GM12801 (cell line): ENCODE data around the gene STK35.

Experiments used
- CTCF ChIP-seq: IDR thresholded peaks from one replicate; pipeline ENCODE4 v1.5.1; 2011; ENCODE audit warnings: control low read depth; ENCODE audit not compliant: insufficient read length; ENCODE audit errors: extremely low read depth

Gene STK35

DNA sequence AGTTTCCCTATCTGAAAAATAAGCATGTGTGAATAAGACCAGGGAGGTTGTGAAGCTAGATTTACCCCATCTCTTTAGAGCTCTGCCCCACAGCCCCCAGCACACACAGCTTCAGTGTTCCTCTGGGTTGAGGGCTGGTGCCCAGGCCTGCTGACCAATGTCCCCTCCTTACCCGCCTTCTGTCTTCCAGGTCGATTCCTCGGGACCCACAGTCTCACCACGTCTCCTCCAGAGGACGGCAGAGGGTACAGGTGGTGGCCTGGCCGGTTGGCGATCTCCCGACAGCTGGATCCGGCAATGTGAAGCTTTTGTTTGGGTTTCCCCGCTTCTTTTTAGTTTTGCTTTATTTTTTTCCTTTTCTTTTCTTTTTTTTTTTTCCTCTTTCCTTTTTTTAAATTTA lies 42.0 kb downstream of the STK35 start:
- TF ChIP-seq CTCF, result no peak

GRCh38 chr20:2144850-2145249 lies 43.2 kb downstream of the STK35 start:
- no peak for TF ChIP-seq CTCF

DNA sequence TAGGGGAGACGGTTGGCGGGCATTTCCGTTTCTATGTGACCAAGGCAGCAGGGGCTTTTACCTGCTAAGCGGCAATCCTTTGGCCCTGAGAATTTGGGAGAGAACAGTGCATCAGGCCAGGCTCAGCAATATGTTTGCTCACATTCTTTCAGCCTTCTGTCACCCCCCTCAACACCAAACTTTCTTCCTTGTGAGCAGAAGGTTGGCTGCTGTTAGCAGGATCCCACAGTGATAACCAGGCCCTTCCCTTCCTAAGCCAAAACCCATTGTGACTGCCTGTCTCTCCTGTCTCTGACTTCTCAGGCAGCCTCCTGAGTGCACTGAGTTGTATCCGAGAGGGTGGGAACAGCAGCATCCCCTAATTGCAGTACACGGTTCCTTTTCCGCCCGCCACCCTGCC lies 43.7 kb downstream of the STK35 start:
- no peak for TF ChIP-seq CTCF

GRCh38 chr20:2146080-2146867 lies 44.6 kb downstream of the STK35 start:
- no peak for TF ChIP-seq CTCF

DNA sequence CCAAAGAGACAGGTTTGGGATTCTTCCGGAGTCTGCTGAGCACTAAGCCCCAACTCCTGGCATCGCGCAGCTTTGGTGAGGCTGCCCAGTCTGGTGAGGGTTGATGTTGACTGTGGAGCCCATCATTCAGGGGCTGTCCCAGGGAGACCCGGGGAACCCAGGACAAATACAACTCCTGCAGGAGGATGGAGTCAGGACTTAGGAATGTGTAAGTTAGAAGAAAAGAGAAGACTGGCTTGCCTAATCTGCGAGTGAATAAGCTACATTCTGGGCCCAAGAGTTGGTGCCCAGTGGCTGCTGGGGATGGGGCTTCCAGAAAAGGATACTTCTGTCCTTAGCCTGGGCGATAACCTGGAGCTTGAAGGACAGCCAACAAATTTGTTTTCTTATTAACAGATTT lies 47.9 kb downstream of the STK35 start:
- TF ChIP-seq CTCF, result no peak

- TF ChIP-seq CTCF, result no peak
These were observed 49.0 kb downstream of the STK35 start for GRCh38 chr20:2150660-2151059.

DNA sequence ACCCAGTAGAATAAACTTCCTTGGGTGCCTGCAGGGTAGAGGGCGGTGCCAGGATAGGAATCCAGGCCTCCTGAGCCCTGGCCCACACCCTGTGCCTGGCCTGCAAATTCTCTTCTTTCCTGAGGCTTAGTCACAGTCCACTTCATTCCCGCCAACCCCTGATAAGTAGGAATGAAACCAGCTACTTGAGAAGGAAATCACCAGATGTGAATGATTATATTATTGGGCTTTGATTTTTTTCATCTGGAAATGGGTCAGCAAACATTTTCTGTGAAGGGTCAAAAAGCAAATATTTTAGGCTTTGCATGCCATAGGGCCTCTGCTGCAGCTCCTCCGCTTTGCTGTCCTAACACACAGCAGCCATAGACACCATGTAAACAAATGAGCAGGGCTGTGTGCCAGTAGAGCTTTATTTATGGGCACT lies 50.2 kb downstream of the STK35 start:
- no peak for TF ChIP-seq CTCF
